HepG2 (cell line): ENCODE data around the gene CCDC158. TPM values are rescaled to one million over a fixed set of nuclear protein-coding genes. Genes with fewer than 3 reads are reported as not detected.

Experiments
- ADNP ChIP-seq: sonication (generic); formaldehyde crosslinking; IDR thresholded peaks from 2 replicates; pipeline ENCODE4 v1.4.0; 2020; ENCODE audit warnings: missing genetic modification reagents
- CC2D1A ChIP-seq: sonication (generic); formaldehyde crosslinking; IDR thresholded peaks from 2 replicates; pipeline ENCODE4 v1.8.1; 2023; ENCODE audit warnings: mild to moderate bottlenecking, missing genetic modification reagents
- CENPX ChIP-seq: sonication (generic); formaldehyde crosslinking; IDR thresholded peaks from 2 replicates; pipeline ENCODE4 v1.9.0; 2021; ENCODE audit warnings: mild to moderate bottlenecking, missing genetic modification reagents, moderate library complexity
- ELF1 ChIP-seq: sonication (generic); formaldehyde crosslinking; IDR thresholded peaks from 2 replicates; pipeline ENCODE4 v1.4.0; 2020; ENCODE audit warnings: missing genetic modification reagents
- FOXK2 ChIP-seq: fragments of 450-650 bp; IDR thresholded peaks from 2 replicates; pipeline ENCODE4 v1.6.1; 2016
- HCFC1 ChIP-seq: fragments of 150-350 bp; IDR thresholded peaks from 2 replicates; pipeline ENCODE4 v1.6.1; 2014; ENCODE audit warnings: low read depth, low read length
- MAFF ChIP-seq: IDR thresholded peaks from 2 replicates; pipeline ENCODE4 v1.6.1; 2011; ENCODE audit warnings: low read depth, low read length, improper control_type of control experiment
- MED8 ChIP-seq: sonication (generic); formaldehyde crosslinking; IDR thresholded peaks from 2 replicates; pipeline ENCODE4 v1.8.1; 2023; ENCODE audit warnings: mild to moderate bottlenecking, missing genetic modification reagents; ENCODE audit not compliant: insufficient replicate concordance
- RCOR2 ChIP-seq: IDR thresholded peaks from 2 replicates; pipeline ENCODE4 v1.6.1; 2016; ENCODE audit warnings: missing biosample characterization, missing genetic modification reagents
- RFXANK ChIP-seq: IDR thresholded peaks from 2 replicates; pipeline ENCODE4 v1.6.1; 2016
- SIX1 ChIP-seq: sonication (generic); formaldehyde crosslinking; IDR thresholded peaks from 2 replicates; pipeline ENCODE4 v1.4.0; 2020; ENCODE audit warnings: missing genetic modification reagents, borderline replicate concordance
- TOPORS ChIP-seq: sonication (generic); formaldehyde crosslinking; IDR thresholded peaks from 2 replicates; pipeline ENCODE4 v1.8.0; 2023; ENCODE audit warnings: mild to moderate bottlenecking, missing genetic modification reagents
- ZNF101 ChIP-seq: sonication (generic); formaldehyde crosslinking; IDR thresholded peaks from 2 replicates; pipeline ENCODE4 v1.4.0; 2020; ENCODE audit warnings: mild to moderate bottlenecking, low read depth, missing genetic modification reagents, borderline replicate concordance
- ZNF446 ChIP-seq: sonication (generic); formaldehyde crosslinking; IDR thresholded peaks from 2 replicates; pipeline ENCODE4 v1.5.0; 2020; ENCODE audit warnings: mild to moderate bottlenecking, missing genetic modification reagents
- ZNF530 ChIP-seq: sonication (generic); formaldehyde crosslinking; IDR thresholded peaks from 2 replicates; pipeline ENCODE4 v1.5.0; 2020; ENCODE audit warnings: low read depth, mild to moderate bottlenecking, missing genetic modification reagents
- ZNF546 ChIP-seq: sonication (generic); formaldehyde crosslinking; conservative IDR thresholded peaks from 2 replicates; pipeline ENCODE4 v1.8.1; 2023; ENCODE audit warnings: mild to moderate bottlenecking, missing genetic modification reagents
- ZNF569 ChIP-seq: sonication (generic); formaldehyde crosslinking; IDR thresholded peaks from 2 replicates; pipeline ENCODE4 v1.5.0; 2020; ENCODE audit warnings: mild to moderate bottlenecking, missing genetic modification reagents, moderate library complexity, borderline replicate concordance
- ZNF615 ChIP-seq: sonication (generic); formaldehyde crosslinking; IDR thresholded peaks from 2 replicates; pipeline ENCODE4 v1.5.0; 2020; ENCODE audit warnings: mild to moderate bottlenecking, missing genetic modification reagents, borderline replicate concordance
- ZNF770 ChIP-seq: sonication (generic); formaldehyde crosslinking; IDR thresholded peaks from 2 replicates; pipeline ENCODE4 v1.5.0; 2020; ENCODE audit warnings: mild to moderate bottlenecking, missing genetic modification reagents
- polyA plus RNA-seq, 8 experiments: library from polyadenylated mRNA; depleted of rRNA in 3 of 8; stranded (reverse) in 7 of 8; unstranded in 1 of 8; fragments of >200 nt; fragmentation: Illumina TruSeq in 4 of 8; extraction: Trizol in 4 of 8; gene quantifications; 2 replicates each; pipeline versions ENCODE4 v1.2.1 to v1.2.3, GENCODE V29; 2011 to 2016; ENCODE audit warnings: low read depth in 4 of 8, missing spikeins in 1 of 8, mixed read lengths in 1 of 8; ENCODE audit not compliant: insufficient read depth in 1 of 8
- total RNA-seq, 5 experiments: library from RNA; depleted of rRNA; stranded (reverse); fragments of >200 nt; fragmentation: Illumina TruSeq; extraction: Trizol; gene quantifications; 2 replicates each; pipeline ENCODE4 v1.2.3, GENCODE V29; 2016; ENCODE audit warnings: low read depth in 1 of 5
- TF ChIP-seq, protein P1 (sequence below): sonication (generic); formaldehyde crosslinking; IDR thresholded peaks from one replicate; pipeline ENCODE4 v1.5.1; 2020; ENCODE audit warnings: mild to moderate bottlenecking, missing genetic modification reagents; ENCODE audit errors: not compliant biosample characterization

Gene CCDC158
- total and polyA plus RNA-seq, 2 of the 13 experiments (the other 11 are each of a cell fraction or from before 2014, with no cell fraction given): not detected

DNA sequence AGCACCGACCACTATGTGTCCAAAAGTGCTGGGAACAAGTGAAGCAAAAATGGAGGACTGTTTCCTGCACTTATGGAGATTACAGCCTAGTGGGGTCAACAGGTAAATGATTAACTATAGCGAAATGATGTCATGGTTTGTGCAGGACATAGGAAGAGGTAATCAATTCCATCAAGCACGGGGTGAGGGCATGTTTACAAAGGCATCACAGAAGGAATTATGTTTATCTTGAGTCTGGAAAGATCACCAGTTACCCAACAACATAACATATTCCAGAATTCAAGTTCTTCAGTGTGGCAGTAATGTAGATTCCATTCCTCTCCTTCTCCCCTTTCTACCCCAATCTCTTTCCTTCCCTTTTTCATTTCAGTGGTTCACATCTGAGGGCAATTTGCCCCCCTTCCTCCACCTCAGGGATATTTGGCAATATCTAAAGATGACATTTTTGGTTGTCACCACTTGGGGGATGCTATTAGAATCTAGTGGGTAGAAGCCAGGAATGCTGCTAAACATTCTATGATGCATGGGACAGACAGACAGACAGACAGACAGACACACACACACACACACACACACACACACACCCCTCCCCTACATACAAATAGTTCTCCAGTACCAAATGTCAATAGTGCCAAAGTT lies 145.3 kb downstream of the CCDC158 start (continued):
- TF ChIP-seq ZNF530 (CRISPR knock-in tag): no peak
- no peak for TF ChIP-seq TOPORS (CRISPR knock-in tag)
- no peak for TF ChIP-seq HCFC1
- TF ChIP-seq CC2D1A (CRISPR knock-in tag): no peak
- TF ChIP-seq ZNF615: no peak
- no peak for TF ChIP-seq ZNF101 (CRISPR knock-in tag)
- no peak for TF ChIP-seq ZNF446 (CRISPR knock-in tag)
- no peak for TF ChIP-seq MAFF
- TF ChIP-seq ZNF770 (CRISPR knock-in tag): no peak
- TF ChIP-seq ELF1 (CRISPR knock-in tag): 0 out of 2 replicates have a peak, but pooled peaks have one; percentile 24
- no peak for TF ChIP-seq ZNF546 (CRISPR knock-in tag)
- 0 out of 2 replicates have a peak, but pooled peaks have one; percentile 18 for TF ChIP-seq RCOR2 (CRISPR knock-in tag)
- no peak for TF ChIP-seq MED8
- peak; percentile 67; the same call in 1 of the 2 replicates for TF ChIP-seq FOXK2
- no peak for TF ChIP-seq SIX1 (CRISPR knock-in tag)
- TF ChIP-seq CENPX (CRISPR knock-in tag): no peak
- no peak for TF ChIP-seq ADNP (CRISPR knock-in tag)
- TF ChIP-seq, protein P1, sequence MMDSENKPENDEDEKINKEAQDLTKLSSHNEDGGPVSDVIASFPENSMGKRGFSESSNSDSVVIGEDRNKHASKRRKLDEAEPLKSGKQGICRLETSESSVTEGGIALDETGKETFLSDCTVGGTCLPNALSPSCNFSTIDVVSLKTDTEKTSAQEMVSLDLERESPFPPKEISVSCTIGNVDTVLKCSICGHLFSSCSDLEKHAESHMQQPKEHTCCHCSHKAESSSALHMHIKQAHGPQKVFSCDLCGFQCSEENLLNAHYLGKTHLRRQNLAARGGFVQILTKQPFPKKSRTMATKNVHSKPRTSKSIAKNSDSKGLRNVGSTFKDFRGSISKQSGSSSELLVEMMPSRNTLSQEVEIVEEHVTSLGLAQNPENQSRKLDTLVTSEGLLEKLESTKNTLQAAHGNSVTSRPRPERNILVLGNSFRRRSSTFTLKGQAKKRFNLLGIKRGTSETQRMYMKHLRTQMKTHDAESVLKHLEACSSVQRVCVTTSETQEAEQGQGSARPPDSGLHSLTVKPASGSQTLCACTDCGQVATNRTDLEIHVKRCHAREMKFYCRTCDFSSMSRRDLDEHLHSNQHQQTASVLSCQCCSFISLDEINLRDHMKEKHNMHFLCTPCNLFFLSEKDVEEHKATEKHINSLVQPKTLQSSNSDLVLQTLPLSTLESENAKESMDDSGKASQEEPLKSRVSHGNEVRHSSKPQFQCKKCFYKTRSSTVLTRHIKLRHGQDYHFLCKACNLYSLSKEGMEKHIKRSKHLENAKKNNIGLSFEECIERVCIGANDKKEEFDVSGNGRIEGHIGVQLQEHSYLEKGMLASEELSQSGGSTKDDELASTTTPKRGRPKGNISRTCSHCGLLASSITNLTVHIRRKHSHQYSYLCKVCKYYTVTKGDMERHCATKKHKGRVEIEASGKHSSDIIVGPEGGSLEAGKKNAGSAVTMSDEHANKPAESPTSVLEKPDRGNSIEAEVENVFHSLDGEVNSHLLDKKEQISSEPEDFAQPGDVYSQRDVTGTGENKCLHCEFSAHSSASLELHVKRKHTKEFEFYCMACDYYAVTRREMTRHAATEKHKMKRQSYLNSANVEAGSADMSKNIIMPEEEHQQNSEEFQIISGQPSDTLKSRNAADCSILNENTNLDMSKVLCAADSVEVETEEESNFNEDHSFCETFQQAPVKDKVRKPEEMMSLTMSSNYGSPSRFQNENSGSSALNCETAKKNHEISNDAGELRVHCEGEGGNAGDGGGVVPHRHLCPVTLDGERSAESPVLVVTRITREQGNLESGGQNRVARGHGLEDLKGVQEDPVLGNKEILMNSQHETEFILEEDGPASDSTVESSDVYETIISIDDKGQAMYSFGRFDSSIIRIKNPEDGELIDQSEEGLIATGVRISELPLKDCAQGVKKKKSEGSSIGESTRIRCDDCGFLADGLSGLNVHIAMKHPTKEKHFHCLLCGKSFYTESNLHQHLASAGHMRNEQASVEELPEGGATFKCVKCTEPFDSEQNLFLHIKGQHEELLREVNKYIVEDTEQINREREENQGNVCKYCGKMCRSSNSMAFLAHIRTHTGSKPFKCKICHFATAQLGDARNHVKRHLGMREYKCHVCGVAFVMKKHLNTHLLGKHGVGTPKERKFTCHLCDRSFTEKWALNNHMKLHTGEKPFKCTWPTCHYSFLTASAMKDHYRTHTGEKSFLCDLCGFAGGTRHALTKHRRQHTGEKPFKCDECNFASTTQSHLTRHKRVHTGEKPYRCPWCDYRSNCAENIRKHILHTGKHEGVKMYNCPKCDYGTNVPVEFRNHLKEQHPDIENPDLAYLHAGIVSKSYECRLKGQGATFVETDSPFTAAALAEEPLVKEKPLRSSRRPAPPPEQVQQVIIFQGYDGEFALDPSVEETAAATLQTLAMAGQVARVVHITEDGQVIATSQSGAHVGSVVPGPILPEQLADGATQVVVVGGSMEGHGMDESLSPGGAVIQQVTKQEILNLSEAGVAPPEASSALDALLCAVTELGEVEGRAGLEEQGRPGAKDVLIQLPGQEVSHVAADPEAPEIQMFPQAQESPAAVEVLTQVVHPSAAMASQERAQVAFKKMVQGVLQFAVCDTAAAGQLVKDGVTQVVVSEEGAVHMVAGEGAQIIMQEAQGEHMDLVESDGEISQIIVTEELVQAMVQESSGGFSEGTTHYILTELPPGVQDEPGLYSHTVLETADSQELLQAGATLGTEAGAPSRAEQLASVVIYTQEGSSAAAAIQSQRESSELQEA: no peak
- no peak for TF ChIP-seq RFXANK (CRISPR knock-in tag)
- no peak for TF ChIP-seq ZNF569 (CRISPR knock-in tag)
